A549 (cell line): ENCODE measurements around the gene RPTOR. TPM values are rescaled to one million over a fixed set of nuclear protein-coding genes. Genes with fewer than 3 reads are reported as not detected.

Experiments
- ATAC-seq, 2 experiments: fragments of 200-7000 bp in 1 of 2; fragments of >200 bp in 1 of 2; cut with Nextera tagmentation in 1 of 2; cut with Tn5 transposase in 1 of 2; 3 replicates each; pipeline versions ENCODE4 v1.8.0 to v1.9.1; 2018 to 2020; ENCODE audit warnings: mild to moderate bottlenecking in 1 of 2, moderate library complexity in 1 of 2
- CTCF ChIA-PET: fragments of 300-600 bp; sonication (Branson Sonifier 250); formaldehyde crosslinking; extraction: SDS; loops from one replicate; lab custom pipeline; 2021; ENCODE audit warnings: antibody characterized with exemption, inconsistent platforms; lab: Yijun Ruan, JAX
- POLR2A ChIA-PET: fragments of 350-600 bp; formaldehyde crosslinking; extraction: SDS; loops from one replicate; lab custom pipeline; 2021; ENCODE audit warnings: antibody characterized with exemption, inconsistent platforms; lab: Yijun Ruan, JAX
- DNase-seq, 2 experiments: peaks; one replicate each; pipeline versions ENCODE4 v3.0.0 to v3.0.0-alpha.2; 2011 to 2016; ENCODE audit warnings: low read depth in 1 of 2, low spot score in 1 of 2
- FAIRE-seq: peaks from 2 replicates; lab custom pipeline; 2011; peaks lifted over from hg19 to GRCh38; lab: Jason Lieb, UNC
- H3K27ac ChIP-seq, 2 experiments: fragments of >200 bp; sonication (Bioruptor Twin); formaldehyde crosslinking; 3 replicates each; pipeline ENCODE4 v1.5.1; 2016 to 2017
- H3K4me1 ChIP-seq: fragments of >200 bp; sonication (Bioruptor Twin); formaldehyde crosslinking; 3 replicates; pipeline ENCODE4 v1.6.1; 2016
- H3K4me2 ChIP-seq: fragments of >200 bp; sonication (Bioruptor Twin); formaldehyde crosslinking; 3 replicates; pipeline ENCODE4 v1.6.1; 2016
- H3K4me3 ChIP-seq: fragments of >200 bp; sonication (Bioruptor Twin); formaldehyde crosslinking; 3 replicates; pipeline ENCODE4 v1.5.1; 2016
- H3K9me3 ChIP-seq: fragments of >200 bp; sonication (Bioruptor Twin); formaldehyde crosslinking; 3 replicates; pipeline ENCODE4 v1.6.1; 2016
- ATOH8 ChIP-seq: fragments of 250-450 bp; sonication (Bioruptor Pico); IDR thresholded peaks from 2 replicates; pipeline ENCODE4 v1.5.0; 2020; ENCODE audit warnings: low read depth, mild to moderate bottlenecking, moderate library complexity
- BCL3 ChIP-seq: fragments of >200 bp; sonication (Bioruptor Twin); formaldehyde crosslinking; IDR thresholded peaks from 3 replicates; pipeline ENCODE4 v1.6.1; 2016
- BHLHE40 ChIP-seq: IDR thresholded peaks from 2 replicates; pipeline ENCODE4 v1.6.1; 2012; ENCODE audit warnings: low read depth, low read length, inconsistent platforms
- CEBPB ChIP-seq, 2 experiments: fragments of >200 bp in 1 of 2; sonication (Bioruptor Twin) in 1 of 2; formaldehyde crosslinking in 1 of 2; IDR thresholded peaks; 2 replicates each; pipeline ENCODE4 v1.6.1; 2012 to 2016
- CHD2 ChIP-seq: fragments of 150-350 bp; IDR thresholded peaks from 2 replicates; pipeline ENCODE4 v1.6.1; 2014; ENCODE audit warnings: low read length; ENCODE audit not compliant: partially characterized antibody
- EHF ChIP-seq: fragments of 250-450 bp; sonication (Bioruptor Pico); IDR thresholded peaks from 2 replicates; pipeline ENCODE4 v1.5.0; 2020; ENCODE audit warnings: mild to moderate bottlenecking
- ELK1 ChIP-seq: fragments of 150-350 bp; IDR thresholded peaks from 2 replicates; pipeline ENCODE4 v1.6.1; 2014; ENCODE audit warnings: low read depth, mild to moderate bottlenecking, low read length
- FOSB ChIP-seq: fragments of 250-450 bp; sonication (Bioruptor Pico); IDR thresholded peaks from 2 replicates; pipeline ENCODE4 v1.5.0; 2020; ENCODE audit warnings: mild to moderate bottlenecking, moderate library complexity
- HES2 ChIP-seq: fragments of >200 bp; sonication (Bioruptor Twin); formaldehyde crosslinking; IDR thresholded peaks from 2 replicates; pipeline ENCODE4 v1.6.1; 2016
- HOXB5 ChIP-seq: fragments of 250-450 bp; sonication (Bioruptor Pico); IDR thresholded peaks from 2 replicates; pipeline ENCODE4 v1.5.0; 2020; ENCODE audit warnings: mild to moderate bottlenecking, moderate library complexity
- JUN ChIP-seq, 2 experiments: fragments of >200 bp; sonication (Bioruptor Twin); formaldehyde crosslinking; IDR thresholded peaks; 2 replicates in 1 of 2; 3 replicates in 1 of 2; pipeline ENCODE4 v1.6.1; 2016 to 2017
- KDM1A ChIP-seq: fragments of 200-600 bp; sonication (generic); IDR thresholded peaks from 2 replicates; pipeline ENCODE4 v1.6.1; 2016; ENCODE audit warnings: low read depth, mild to moderate bottlenecking
- KDM5A ChIP-seq: fragments of 200-600 bp; sonication (generic); IDR thresholded peaks from 2 replicates; pipeline ENCODE4 v1.6.1; 2016; ENCODE audit warnings: antibody characterized with exemption, mild to moderate bottlenecking
- MYC ChIP-seq: IDR thresholded peaks from 2 replicates; pipeline ENCODE4 v1.6.1; 2012; ENCODE audit warnings: mild to moderate bottlenecking, inconsistent platforms, low read length, improper control_type of control experiment, borderline replicate concordance
- NR3C1 ChIP-seq: fragments of >200 bp; sonication (Bioruptor Twin); formaldehyde crosslinking; IDR thresholded peaks from 3 replicates; pipeline ENCODE4 v1.6.1; 2017
- PBX3 ChIP-seq: IDR thresholded peaks from 2 replicates; pipeline ENCODE4 v1.6.1; 2012
- POLR2AphosphoS2 ChIP-seq: conservative IDR thresholded peaks from 2 replicates; pipeline ENCODE4 v1.6.1; 2012; ENCODE audit warnings: low read length, improper control_type of control experiment, inconsistent platforms
- RARB ChIP-seq: fragments of 250-450 bp; sonication (Bioruptor Pico); IDR thresholded peaks from 2 replicates; pipeline ENCODE4 v1.8.0; 2021; ENCODE audit warnings: mild to moderate bottlenecking, moderate library complexity
- SREBF2 ChIP-seq: fragments of 450-650 bp; IDR thresholded peaks from 2 replicates; pipeline ENCODE4 v1.6.1; 2014; ENCODE audit warnings: mild to moderate bottlenecking, moderate library complexity
- TP53 ChIP-seq: fragments of 250-450 bp; sonication (Bioruptor Pico); IDR thresholded peaks from 2 replicates; pipeline ENCODE4 v1.5.0; 2021; ENCODE audit warnings: mild to moderate bottlenecking, moderate library complexity
- WGBS: methylation state at CpG from one replicate; pipeline ENCODE4 v1.1.6; 2017; ENCODE audit errors: missing lambda C conversion rate; 5-methylcytosine and 5-hydroxymethylcytosine counted together
- polyA plus RNA-seq, 4 experiments: library from polyadenylated mRNA; depleted of rRNA in 3 of 4; stranded (reverse); fragments of >200 nt; fragmentation: RNase III in 1 of 4; extraction: RNeasy Plus Mini Kit Qiagen cat#74134 plus additional on column Dnase treatment in 1 of 4; gene quantifications; 2 replicates in 3 of 4; 3 replicates in 1 of 4; pipeline ENCODE4 v1.2.3, GENCODE V29; 2011 to 2017

Gene RPTOR
- polyA plus RNA-seq, 2 of the 4 experiments (the other 2 are of a cell fraction): 10.8 to 27.1 TPM

GRCh38 chr17:80836658-80836965 is 292.0 kb downstream of the RPTOR start:
- WGBS: 96% methylated on average over 7 of the region's 7 CpGs
- Histone ChIP-seq H3K4me1 (peaks cover 17% of the 10 kb centered on the region), H3K4me2 (no peak overlapping the region), H3K27ac (no peak overlapping the region), H3K4me3 (no peak overlapping the region), H3K9me3 (no peaks in the 10 kb centered on the region)
- TF ChIP-seq ATOH8 (CRISPR knock-in tag): no peak
- TF ChIP-seq KDM5A: no peak
- no peak for TF ChIP-seq BHLHE40
- TF ChIP-seq FOSB (CRISPR knock-in tag): no peak
- no peak for TF ChIP-seq RARB
- TF ChIP-seq MYC: no peak
- no peak for TF ChIP-seq CEBPB (IDR thresholded peaks at IDR 0.05)
- TF ChIP-seq ELK1: no peak
- no peak for TF ChIP-seq KDM1A
- no peak for TF ChIP-seq CHD2
- no peak for ATAC-seq
- no peak for DNase-seq
- no peak for FAIRE-seq
- CTCF ChIA-PET: interaction anchor here (0.8 to 1.4 kb wide), 3 partner anchors 55 to 412 kb away, joined by 3 read pairs; no protein-coding TSS in a partner anchor
- POLR2A ChIA-PET: no interaction called here

GRCh38 chr17:80836971-80837481 is 292.4 kb downstream of the RPTOR start:
- no peak for FAIRE-seq
- CTCF ChIA-PET: interaction anchor here (0.8 to 1.6 kb wide), 4 partner anchors 24 to 412 kb away, joined by 3 read pairs; no protein-coding TSS in a partner anchor

GRCh38 chr17:80837711-80838110 is 293.1 kb downstream of the RPTOR start:
- FAIRE-seq: no peak
- peaks cover 9% of the 10 kb centered on the region for H3K4me1 ChIP-seq
- no peak for ATAC-seq
- no peak for TF ChIP-seq HOXB5 (CRISPR knock-in tag)
- no peak for TF ChIP-seq BCL3
- TF ChIP-seq PBX3: no peak
- TF ChIP-seq POLR2AphosphoS2: no peak
- H3K4me3 ChIP-seq: no peak overlapping the region
- H3K4me2 ChIP-seq: no peak overlapping the region
- ChIA-PET POLR2A (no interaction called here), CTCF (interaction anchor here (0.8 to 2.1 kb wide), 5 partner anchors 10 to 70 kb away, joined by 3 to 4 read pairs (median 3); no protein-coding TSS in a partner anchor)
- no peaks in the 10 kb centered on the region for H3K9me3 ChIP-seq
- H3K27ac ChIP-seq: no peak overlapping the region
- DNase-seq: no peak
- 95% methylated on average over 18 of the region's 18 CpGs for WGBS

More at GRCh38 chr17:80836971-80837481, 292.4 kb downstream of the RPTOR start:
- TF ChIP-seq KDM5A (no peak), NR3C1 (no peak), JUN (IDR thresholded peaks at IDR 0.05) (no peak), MYC (no peak), HES2 (no peak), RARB (no peak), TP53 (CRISPR knock-in tag) (no peak), EHF (CRISPR knock-in tag) (no peak), PBX3 (no peak), SREBF2 (no peak)
- Histone ChIP-seq H3K4me3 (no peak overlapping the region), H3K9me3 (no peaks in the 10 kb centered on the region), H3K4me1 (peaks cover 16% of the 10 kb centered on the region), H3K4me2 (no peak overlapping the region), H3K27ac (no peak overlapping the region)
- no peak for DNase-seq
- ATAC-seq: no peak
- WGBS: 92% methylated on average over 16 of the region's 16 CpGs
- POLR2A ChIA-PET: no interaction called here
